Measurements from ENCODE around the gene EEF1AKMT2.
"Not testable (repeated sequence)": the region's sequence is repeated elsewhere in the genome, so short reads cannot be mapped to it uniquely, and the experiment has no call there.

EEF1AKMT2 gene

DNA sequence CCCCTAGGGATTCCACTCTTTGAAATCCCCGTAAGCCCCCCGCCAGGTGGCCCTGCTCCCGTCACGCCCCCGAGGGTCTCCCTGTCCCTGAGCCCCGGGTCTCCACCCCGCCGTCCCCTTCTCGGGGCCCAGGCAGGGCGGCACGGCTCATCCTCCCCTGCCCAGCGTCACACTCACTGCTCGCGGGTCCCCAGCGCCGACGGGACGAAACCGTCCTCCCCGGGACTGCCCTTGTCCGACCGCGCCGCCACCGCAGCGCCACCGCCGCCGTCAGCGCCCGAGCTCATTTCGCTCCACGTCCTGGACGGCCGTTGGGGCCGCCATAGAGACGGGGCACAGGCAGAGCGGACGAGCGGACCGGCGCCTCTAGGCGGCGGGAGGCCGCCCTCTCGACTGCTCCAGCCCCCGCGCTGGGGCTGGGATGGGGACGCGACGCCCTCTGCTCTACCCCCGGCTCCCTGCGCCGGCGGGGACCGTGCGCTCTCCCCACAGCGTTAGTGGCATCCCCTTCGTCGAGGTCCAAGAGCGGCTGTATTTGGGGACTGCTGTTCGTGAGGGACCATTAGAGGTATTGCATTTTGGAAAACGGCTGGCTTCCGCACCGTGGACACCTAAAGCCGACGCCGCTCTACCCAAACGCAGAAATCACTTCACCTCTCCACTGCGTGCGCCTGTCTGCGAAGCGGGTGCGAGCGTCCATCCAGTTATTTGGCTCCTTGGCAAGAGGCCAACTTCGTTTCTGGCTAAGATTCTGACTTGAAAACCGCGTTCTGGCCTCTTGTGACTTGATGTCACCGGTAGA lies at the start of gene EEF1AKMT2:
EEF1AKMT2 (minus strand) TSS at position 341 of the 802 bp plus-strand sequence; CDS start at position 287, 54 bp downstream.
- DNase-seq (ENCODE audit: low read depth), result peak; percentile 35

DNA sequence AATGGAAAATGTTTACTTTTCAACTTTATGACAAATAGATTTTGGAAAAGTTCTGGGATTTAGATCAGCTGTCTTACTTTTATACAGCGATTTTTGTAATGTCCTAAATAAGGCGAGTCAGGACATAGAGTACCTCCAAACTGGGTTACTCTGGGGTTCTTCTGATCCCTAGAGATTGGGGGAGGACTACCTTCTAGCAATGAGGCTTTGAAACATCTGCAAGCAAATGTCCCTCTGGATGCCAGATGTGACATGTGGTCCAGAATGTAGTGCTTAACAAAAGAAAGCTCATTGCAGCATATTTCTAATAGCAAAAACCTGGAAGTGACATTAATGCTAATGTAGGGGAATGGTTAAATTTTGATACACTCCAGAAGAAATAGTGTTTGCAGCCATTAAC lies 46.0 kb upstream of the EEF1AKMT2 start:
- no peak for DNase-seq (ENCODE audit: low read depth)

DNA sequence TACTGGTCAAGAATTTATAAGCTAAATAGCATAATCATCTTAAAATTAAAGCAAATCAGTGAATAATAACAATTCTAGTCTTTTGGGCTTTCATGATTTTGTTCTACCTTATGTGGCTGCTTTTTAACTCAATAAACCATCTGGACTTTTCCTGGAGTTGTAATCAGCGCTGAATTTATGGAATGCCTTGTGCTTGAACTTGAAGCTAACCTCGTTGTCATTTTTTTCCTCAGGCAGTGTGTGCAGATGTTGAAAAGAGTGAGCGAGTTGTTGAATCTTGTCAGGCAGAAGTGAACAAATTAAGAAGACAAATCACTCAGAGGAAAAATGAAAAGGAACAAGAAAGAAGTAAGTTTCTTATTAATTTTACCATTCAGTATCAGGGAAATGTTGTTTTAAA lies 39.4 kb upstream of the EEF1AKMT2 start:
- DNase-seq (ENCODE audit: low read depth), result no peak

DNA sequence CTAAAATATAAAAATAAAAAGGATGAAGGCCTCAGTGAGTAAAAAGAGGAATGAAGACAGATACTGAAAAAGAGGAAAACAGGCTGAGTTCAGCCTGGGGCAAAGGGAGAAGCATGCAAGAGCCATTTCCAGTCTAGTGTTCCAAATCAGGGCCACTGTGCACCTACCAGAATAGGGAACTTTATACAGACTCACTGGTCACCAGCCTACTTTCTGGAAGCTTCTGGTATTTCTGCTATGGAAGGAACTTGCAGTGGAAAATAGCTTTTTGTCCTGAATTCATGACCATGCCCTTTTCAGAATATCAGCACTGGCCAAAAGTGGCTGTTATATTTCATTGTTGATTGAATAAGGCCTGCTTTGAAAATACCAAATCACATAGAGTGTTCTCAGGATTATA lies 38.8 kb upstream of the EEF1AKMT2 start:
- no peak for DNase-seq (ENCODE audit: low read depth)

DNA sequence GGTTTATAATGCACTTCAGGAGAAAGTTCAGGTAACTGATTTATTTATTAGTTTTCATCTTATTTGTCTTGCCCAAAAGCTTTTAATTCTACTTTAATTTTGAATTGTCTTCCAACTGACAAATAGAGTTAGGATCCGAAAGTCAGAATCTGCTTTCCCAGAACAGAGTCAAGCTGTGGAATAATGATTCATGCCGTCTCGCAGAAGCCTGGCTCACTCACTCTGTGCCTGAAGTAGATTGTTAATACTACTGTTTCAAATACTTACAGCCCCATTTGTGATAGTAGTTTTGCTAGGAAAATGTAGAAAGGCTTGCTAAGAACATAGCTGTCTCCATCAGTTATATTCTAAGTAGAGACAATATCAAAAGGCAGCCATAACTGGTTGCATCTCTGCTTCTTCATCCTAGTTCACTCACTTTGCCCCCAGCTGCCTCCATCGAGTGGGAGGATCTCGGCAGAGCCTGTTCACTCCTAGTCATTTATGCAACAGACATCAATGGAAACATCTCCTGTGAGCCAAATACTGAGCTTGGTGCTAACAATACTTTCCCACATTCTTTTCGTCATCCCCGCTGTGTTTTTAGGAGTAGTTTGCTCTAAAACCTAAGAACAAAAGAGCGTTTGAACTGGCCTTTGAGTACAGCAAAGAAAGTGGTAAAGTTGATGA lies 37.9 kb upstream of the EEF1AKMT2 start:
- no peak for DNase-seq (ENCODE audit: low read depth)

DNA sequence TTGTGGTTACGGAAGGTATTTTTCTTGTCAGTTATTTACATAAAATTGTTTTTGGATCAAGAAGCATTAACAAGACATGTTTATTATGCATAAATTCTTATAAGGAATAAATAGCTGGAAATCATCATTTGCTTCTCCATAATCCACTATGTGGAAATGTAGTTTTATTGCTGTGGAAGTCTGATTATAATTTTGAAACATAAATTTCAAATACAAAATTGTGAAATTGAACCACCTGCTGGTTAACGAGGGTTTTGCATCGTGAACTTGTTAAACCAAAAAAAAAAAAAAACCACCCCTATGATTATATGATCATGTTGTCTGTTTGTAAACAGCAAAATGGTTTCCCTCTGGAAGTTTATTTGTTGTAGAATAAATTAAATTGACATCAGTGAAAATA lies 35.8 kb upstream of the EEF1AKMT2 start:
- DNase-seq (ENCODE audit: low read depth), result no peak

DNA sequence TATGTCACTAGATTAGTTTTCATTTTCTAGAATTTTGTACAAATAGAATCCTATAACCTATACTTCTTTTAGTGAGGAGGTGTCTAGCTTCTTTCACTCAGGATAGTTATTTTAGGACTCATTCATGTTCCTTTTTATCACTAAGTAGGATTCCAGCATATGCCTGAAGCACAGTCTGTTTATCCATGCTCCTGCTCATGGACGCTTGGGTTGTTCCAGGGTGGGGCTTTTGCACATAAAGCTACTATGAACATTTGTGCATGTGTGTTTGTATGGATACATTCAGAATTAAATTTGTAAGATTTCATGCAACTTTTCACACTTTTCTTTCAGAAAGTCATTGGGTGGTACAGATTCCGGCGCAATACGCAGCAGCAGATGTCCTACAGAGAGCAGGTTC lies 34.6 kb upstream of the EEF1AKMT2 start:
- no peak for DNase-seq (ENCODE audit: low read depth)

DNA sequence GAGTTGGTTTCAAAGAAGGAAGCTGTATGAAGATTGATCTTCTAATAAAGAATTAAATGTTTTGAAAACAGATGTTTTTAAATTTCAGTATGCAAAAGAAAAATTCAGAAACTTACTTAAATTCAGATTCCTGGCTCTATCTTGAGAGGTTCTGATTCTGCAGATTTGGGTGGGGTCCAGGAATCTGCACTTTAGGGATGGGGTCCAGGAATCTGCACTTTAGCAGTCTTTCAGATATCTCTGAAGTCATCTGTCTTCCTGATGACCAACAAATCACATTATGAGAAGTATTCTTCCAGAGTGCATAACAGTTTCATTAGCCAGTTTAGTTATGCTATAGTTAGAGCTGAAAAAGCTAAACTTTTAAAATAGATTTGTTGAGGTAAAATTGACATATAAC lies 34.0 kb upstream of the EEF1AKMT2 start:
- DNase-seq (ENCODE audit: low read depth), result no peak

DNA sequence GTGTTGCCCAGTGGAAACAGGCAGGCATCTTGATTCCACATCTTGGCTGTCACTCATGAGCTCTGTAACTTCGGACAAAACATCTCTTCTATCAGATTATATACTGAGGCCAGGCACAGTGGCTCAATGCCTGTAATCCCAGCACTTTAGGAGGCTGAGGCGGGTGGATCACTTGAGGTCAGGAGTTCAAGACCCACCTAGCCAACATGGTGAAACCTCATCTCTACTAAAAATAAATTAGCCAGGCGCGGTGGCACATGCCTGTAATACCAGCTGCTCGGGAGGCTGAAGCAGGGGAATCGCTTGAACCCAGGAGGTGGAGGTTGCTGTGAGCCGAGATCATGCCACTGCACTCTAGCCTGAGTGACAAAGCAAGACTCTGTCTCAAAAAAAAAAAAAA lies 33.2 kb upstream of the EEF1AKMT2 start:
- not testable (repeated sequence) for DNase-seq (ENCODE audit: low read depth)

DNA sequence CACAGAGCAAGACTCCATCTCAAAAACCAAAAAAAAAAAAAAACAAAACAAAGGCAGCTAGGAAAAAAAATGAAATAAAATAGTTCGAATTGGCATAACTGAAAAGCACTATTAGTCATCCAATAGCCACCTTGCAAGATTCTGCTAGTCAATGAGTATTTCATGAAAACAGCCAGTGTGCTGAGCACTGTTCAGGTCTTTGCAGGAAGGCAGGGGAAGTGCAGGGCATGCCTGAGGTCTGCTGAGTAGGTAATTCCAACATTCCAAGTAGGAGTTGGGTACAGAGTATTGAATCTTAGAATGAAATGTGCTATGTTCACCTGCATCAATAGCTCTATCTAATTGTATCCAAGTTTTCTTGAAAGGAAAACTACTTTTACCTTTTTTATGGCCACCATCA lies 32.8 kb upstream of the EEF1AKMT2 start:
- no peak for DNase-seq (ENCODE audit: low read depth)

DNA sequence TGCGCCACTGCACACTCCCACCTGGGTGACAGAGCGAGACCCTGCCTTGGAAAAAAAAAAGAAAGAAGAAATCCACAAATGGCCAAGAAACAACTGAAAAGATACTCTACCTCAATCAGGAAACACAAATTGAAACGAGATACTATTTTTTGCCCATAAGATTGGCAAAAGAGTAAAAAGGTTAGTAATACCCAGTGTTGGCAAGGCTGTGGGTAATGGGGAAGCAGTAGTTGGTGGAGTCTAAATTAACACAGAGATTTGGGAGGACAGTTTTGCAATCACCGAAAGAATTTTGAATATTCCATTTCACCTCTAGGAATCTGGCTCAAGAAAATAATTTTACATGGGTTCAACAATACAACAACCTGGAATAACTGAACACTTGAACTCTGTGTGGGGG lies 29.8 kb upstream of the EEF1AKMT2 start:
- DNase-seq (ENCODE audit: low read depth), result no peak

DNA sequence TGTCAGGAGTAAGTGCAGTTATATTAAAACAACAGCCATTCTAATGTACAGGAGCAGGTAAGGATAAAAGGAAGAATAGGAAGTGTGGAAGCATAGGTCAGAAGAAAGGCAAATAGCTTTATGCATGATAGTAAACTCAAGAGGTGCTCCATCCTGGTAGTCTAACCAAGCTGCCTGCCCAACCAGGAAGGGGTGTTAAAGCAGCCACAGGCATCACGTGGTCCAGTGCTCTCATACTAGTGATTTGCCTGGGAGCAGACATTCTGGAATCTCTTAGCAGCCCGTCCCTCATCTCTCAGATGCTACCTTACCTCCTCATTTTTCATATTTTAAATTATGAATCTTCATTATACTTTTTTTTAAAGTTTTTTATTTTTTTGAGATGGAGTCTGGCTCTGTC lies 28.4 kb upstream of the EEF1AKMT2 start:
- no peak for DNase-seq (ENCODE audit: low read depth)

DNA sequence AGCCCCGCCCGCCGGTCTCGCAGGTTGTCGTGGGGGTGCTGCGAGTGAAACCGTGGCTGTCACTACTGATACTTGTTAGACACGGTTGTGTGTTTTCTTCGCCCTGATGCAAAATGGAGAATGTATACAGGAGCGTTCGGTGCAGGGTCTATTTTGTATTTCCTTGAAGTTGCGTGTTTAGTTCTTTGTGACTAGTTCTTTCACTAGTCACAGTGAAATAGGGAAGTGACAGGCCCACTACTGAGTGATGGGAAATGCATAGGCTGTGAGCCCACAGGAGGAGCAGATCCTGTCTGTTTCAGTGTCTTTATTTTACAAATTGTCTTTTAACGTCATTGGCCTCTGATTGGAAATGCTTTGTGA lies 10.6 kb upstream of the EEF1AKMT2 start:
- DNase-seq (ENCODE audit: low read depth), result no peak

DNA sequence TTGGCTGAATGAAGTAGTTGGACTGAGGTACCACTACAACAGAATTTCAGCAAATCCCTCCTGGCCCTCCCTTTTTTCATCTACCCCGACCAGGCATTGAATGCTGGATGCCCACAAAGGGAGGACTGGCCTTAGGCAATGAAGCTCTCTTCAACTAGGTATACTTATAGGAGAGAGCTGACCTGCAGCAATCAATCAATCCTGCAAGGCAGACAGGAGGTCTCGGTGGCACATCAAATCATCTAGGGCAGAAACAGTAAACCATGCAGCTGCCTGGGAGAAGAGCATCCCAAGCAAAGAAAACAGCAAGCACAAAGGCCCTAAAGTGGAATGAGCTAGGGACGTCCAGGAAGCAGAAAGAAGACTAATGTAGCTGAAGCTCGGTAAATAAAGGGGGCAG lies 7.5 kb upstream of the EEF1AKMT2 start:
- no peak for DNase-seq (ENCODE audit: low read depth)

DNA sequence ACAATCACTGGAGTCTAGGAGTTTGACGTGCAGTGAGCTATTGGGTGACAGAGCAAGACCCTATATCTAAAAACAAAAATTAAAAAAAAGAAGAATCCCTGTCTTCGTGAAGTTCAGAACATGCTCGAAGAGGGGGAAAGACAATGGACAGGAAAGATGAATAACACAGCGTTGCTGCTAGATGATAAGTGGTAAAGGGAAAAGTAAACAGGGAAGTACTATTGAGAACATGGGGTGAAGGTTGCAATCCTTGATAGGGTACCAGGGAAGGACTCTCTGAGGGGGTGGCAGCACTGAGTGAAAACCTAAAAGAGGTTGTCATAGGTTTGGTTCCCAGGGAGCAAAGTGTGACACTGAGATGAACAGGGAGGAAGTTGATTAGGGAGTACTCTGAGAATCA lies 7.1 kb upstream of the EEF1AKMT2 start:
- no peak for DNase-seq (ENCODE audit: low read depth)

DNA sequence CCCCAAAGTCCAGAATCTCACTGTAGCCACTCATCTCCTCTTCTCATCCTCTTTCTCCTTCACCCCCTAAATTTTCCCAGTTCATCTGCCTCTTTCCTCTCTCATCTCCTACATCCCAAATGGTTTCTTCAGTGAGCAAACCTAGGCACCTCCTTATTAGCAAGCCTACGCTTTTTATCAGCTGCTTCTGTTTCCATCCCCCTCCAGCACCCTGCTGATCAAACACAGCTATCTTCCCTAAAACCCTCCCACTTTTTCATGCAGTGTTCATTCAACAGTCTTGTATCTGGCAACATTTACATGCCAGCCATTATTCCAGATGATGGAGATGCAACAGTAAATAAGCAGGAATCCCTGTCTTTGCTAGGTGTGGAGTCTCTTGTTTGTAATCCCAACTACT lies 6.7 kb upstream of the EEF1AKMT2 start:
- no peak for DNase-seq (ENCODE audit: low read depth)

DNA sequence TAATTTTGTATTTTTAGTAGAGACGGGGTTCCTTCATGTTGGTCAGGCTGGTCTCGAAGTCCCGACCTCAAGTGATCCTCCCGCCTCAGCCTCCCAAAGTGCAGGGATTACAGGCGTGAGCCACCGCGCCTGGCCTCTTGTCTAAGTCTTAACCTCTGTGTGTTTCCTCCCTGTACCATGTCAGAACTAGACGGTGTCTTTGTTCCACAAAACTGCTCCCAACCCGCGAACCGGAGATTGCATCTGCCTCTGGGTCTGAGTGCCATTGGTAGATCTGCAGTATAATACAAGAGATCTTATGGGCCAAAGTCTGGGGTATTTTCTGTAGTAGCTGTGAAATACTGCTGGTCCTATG lies 1.3 kb upstream of the EEF1AKMT2 start:
- DNase-seq (ENCODE audit: low read depth), result no peak

DNA sequence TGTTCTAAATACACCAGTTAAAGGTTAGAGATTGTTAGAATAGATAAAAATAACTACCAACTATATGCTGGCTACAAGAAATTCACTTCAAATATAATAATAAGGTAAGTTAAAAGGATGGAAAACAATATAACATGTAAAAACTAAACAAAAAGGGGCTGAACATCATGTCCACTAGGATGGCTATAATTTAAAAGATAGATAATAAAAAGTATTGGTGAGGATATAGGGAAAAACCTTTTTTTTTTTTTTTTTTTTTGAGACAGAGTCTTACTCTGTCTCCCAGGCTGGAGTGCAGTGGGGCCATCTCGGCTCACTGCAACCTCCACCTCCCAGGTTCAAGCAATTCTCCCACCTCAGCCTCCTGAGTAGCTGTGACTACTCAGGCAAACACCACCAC lies 8.8 kb downstream of the EEF1AKMT2 start:
- not testable (repeated sequence) for DNase-seq (ENCODE audit: low read depth)

DNA sequence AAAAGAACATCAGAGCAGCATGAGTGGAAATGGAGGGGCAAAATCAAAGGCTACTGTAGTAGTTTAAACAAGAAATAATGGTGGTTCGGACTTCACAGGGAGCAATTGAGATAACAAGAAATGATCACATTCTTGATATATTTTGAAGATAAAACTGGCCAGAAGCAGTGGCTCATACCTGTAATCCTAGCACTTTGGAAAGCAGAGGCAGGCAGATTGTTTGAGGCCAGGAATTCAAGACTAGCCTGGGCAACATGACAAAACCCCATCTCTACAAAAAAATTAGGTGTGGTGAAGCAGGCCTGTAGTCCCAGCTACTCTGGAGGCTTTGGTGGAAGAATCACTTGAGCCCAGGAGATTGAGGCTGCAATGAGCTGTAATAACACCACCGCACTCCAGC lies 22.9 kb downstream of the EEF1AKMT2 start:
- DNase-seq (ENCODE audit: low read depth), result no peak

DNA sequence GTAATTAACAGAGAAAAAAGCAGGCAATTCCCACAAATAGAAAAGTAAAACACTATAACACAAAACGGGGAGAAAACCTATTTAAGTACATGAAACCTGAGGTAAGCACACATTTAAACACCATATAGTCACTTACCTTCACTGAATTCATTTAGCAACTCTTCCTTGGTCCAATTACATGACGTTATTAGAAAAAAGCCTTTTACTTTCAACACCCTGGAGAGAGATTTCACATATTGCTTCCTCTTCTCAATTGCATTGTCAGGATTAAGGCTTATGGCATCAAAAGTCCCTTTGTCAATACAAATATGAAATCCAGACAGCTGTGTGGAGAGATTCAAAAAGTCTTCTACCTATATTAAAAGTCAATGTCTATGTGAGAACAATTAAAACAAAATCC lies 26.4 kb downstream of the EEF1AKMT2 start:
- no peak for DNase-seq (ENCODE audit: low read depth)

DNA sequence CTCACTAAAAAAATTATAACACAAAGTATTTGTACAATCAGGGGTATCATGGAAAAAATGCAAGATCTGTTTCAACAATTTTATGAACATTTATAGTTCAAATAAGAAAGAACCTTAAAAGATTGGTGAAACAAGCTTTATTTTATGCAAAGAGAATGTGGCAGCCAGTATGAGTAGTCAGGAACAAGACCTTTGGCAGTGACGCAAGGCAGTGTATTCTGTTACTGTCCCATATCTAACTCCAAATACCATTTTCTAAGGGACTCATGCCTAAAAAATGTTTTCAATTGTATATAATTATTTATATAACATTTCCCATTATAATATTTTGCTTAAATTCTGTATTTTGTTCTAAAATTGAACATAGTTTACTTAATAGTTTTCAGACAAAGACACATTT lies 28.4 kb downstream of the EEF1AKMT2 start:
- DNase-seq (ENCODE audit: low read depth), result no peak

DNA sequence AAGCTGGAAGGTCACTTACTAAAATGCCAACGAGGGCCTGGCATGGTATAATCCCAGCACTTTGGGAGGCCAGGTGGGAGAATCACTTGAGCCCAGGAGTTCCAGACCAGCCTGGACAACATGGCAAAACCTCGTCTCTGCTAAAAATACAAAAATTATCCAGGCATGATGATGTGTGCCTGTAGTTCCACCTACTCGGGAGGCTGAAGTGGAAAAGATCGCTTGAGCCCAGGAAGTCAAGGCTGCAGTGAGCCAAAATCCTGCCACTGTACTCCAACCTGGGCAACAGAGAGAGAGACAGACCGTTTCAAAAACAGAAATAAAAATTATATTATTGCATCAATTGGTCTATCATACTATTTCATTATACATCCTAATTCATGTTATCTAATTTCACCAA lies 29.4 kb downstream of the EEF1AKMT2 start:
- no peak for DNase-seq (ENCODE audit: low read depth)

DNA sequence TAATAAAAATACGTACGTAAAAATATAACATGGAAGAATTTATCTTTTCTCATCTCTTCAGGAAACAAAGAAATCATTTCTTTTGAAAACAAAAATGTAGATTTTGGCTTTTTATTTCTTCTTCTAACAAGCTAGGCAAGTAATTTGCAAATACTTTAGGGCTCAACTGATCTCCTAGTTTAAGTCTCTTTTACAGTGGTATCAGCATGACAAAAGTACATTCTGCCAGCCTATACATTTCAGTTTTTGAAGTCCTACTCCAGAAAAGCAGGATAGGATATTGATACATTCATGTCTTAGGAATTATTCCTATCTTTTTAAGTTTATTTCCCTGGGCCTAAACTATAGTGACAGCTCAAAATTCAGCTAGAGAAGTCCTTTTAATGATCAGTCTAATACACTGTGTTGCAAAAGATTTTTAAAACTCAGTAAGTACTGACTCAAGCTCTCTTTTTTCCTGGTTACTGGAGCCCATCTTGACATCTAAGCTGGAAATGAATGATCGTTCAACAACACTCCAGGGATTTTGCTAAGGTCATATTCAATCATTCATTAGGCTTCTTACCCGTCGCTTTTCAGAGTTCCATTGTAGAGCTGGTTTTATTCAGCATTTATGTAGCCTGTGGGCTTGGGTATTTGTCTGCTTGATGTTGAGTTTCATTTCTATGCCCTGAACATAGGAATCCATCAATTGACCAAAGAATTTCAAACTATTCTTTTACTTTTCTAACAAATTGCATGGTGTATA lies 35.4 kb downstream of the EEF1AKMT2 start:
- DNase-seq (ENCODE audit: low read depth), result no peak
